ENCODE data around the gene PRDX6. TPM values are rescaled to one million over a fixed set of nuclear protein-coding genes. Genes with fewer than 3 reads are reported as not detected.

PRDX6 gene
- total and polyA plus RNA-seq, 2 donors (not counting 1 experiment from before 2014, with no cell fraction given): 51.6 to 85.2 TPM

- DNase-seq (no peak), ATAC-seq (ENCODE audit: low read depth) (no peak)
- Histone ChIP-seq H3K36me3 (replicated peaks in 1 of 2; ENCODE audit: control extremely low read depth in 1 of 2, control insufficient read depth in 1 of 2, extremely low read depth in 1 of 2, insufficient read depth in 2 of 2, low read length in 1 of 2) (no peaks in the 10 kb centered on the region), H3K9ac (ENCODE audit: low read length) (no peak overlapping the region), H3K27me3 (replicated peaks in 1 of 4; ENCODE audit: control extremely low read depth in 1 of 4, control insufficient read depth in 3 of 4, insufficient read depth in 4 of 4, low read length in 3 of 4) (no peaks in the 10 kb centered on the region), H3K9me3 (ENCODE audit: control extremely low read depth in 1 of 3, control insufficient read depth in 2 of 3, insufficient read depth in 1 of 3, low read length in 2 of 3) (no peaks in the 10 kb centered on the region), H3K4me1 (ENCODE audit: control insufficient read depth in 2 of 2, insufficient read depth in 2 of 2, low read length in 2 of 2) (no peaks in the 10 kb centered on the region), H4K20me1 (ENCODE audit: control insufficient read depth, insufficient read depth, low read length, poor library complexity, severe bottlenecking) (no peaks in the 10 kb centered on the region), H3K27ac (ENCODE audit: low read length in 2 of 2) (no peak overlapping the region), H3K79me2 (ENCODE audit: control insufficient read depth, insufficient read depth, low read length) (no peaks in the 10 kb centered on the region), H3K4me2 (replicated peaks; ENCODE audit: low read depth, low read length, poor library complexity, severe bottlenecking) (no peak overlapping the region), H3K4me3 (ENCODE audit: control extremely low read depth in 1 of 5, extremely low read depth in 1 of 5, insufficient read depth in 1 of 5, low read depth in 2 of 5, low read length in 4 of 5) (no peak overlapping the region), H2AFZ (ENCODE audit: insufficient read depth, low read depth, low read length, poor library complexity, severe bottlenecking) (no peak overlapping the region)
- Mint-ChIP-seq H3K4me3 (no peak overlapping the region), H3K27ac (no peak overlapping the region), H3K9me3 (ENCODE audit: insufficient read depth) (no peaks in the 10 kb centered on the region), H3K4me1 (no peaks in the 10 kb centered on the region), H3K27me3 (no peaks in the 10 kb centered on the region)
- ChIA-PET POLR2A (no interaction called here), CTCF (no interaction called here)
- intact Hi-C loops (cut with micrococcal nuclease): no loop called here
- TF ChIP-seq EZH2 (IDR thresholded peaks at IDR 0.05; ENCODE audit: borderline replicate concordance, insufficient read depth, low read depth, low read length, poor library complexity, severe bottlenecking) (no peak), CTCF (IDR thresholded peaks at IDR 0.05) (no peak)
- no CpG with 5 or more reads among the region's 4 CpGs for WGBS (ENCODE audit: insufficient coverage)
These were observed 22.6 kb downstream of the PRDX6 start for GRCh38 chr1:173499729-173500128.

GRCh38 chr1:173502104-173502503 lies 25.0 kb downstream of the PRDX6 start:
- H3K9me3 Mint-ChIP-seq (ENCODE audit: insufficient read depth): no peaks in the 10 kb centered on the region
- Histone ChIP-seq H2AFZ (ENCODE audit: insufficient read depth, low read depth, low read length, poor library complexity, severe bottlenecking) (no peak overlapping the region), H3K4me1 (ENCODE audit: control insufficient read depth in 2 of 2, insufficient read depth in 2 of 2, low read length in 2 of 2) (no peaks in the 10 kb centered on the region), H3K79me2 (ENCODE audit: control insufficient read depth, insufficient read depth, low read length) (no peaks in the 10 kb centered on the region), H3K36me3 (replicated peaks in 1 of 2; ENCODE audit: control extremely low read depth in 1 of 2, control insufficient read depth in 1 of 2, extremely low read depth in 1 of 2, insufficient read depth in 2 of 2, low read length in 1 of 2) (no peaks in the 10 kb centered on the region), H3K4me3 (ENCODE audit: control extremely low read depth in 1 of 5, extremely low read depth in 1 of 5, insufficient read depth in 1 of 5, low read depth in 2 of 5, low read length in 4 of 5) (no peak overlapping the region), H3K9me3 (ENCODE audit: control extremely low read depth in 1 of 3, control insufficient read depth in 2 of 3, insufficient read depth in 1 of 3, low read length in 2 of 3) (no peaks in the 10 kb centered on the region), H3K9ac (ENCODE audit: low read length) (no peak overlapping the region), H3K4me2 (replicated peaks; ENCODE audit: low read depth, low read length, poor library complexity, severe bottlenecking) (no peak overlapping the region), H4K20me1 (ENCODE audit: control insufficient read depth, insufficient read depth, low read length, poor library complexity, severe bottlenecking) (no peaks in the 10 kb centered on the region), H3K27me3 (replicated peaks in 1 of 4; ENCODE audit: control extremely low read depth in 1 of 4, control insufficient read depth in 3 of 4, insufficient read depth in 4 of 4, low read length in 3 of 4) (no peaks in the 10 kb centered on the region), H3K27ac (ENCODE audit: low read length in 2 of 2) (no peak overlapping the region)
- no peak overlapping the region for H3K27ac Mint-ChIP-seq
- no peaks in the 10 kb centered on the region for H3K4me1 Mint-ChIP-seq
- intact Hi-C loops (cut with micrococcal nuclease): no loop called here
- WGBS (ENCODE audit: insufficient coverage): no CpG with 5 or more reads among the region's 1 CpG
- TF ChIP-seq EZH2 (IDR thresholded peaks at IDR 0.05; ENCODE audit: borderline replicate concordance, insufficient read depth, low read depth, low read length, poor library complexity, severe bottlenecking) (no peak), CTCF (IDR thresholded peaks at IDR 0.05) (no peak)
- ATAC-seq (ENCODE audit: low read depth) (no peak), DNase-seq (no peak)
- CTCF ChIA-PET: no interaction called here
- POLR2A ChIA-PET: no interaction called here
- H3K27me3 Mint-ChIP-seq: no peaks in the 10 kb centered on the region
- H3K4me3 Mint-ChIP-seq: no peak overlapping the region
